GM12874 (cell line): Measurements from ENCODE around the gene TXNIP.

ENCODE experiments used
- TF ChIP-seq, protein P1 (sequence below): IDR thresholded peaks from 2 replicates; pipeline ENCODE4 v1.5.1; 2011; ENCODE audit warnings: low read depth, mild to moderate bottlenecking, control low read depth, low read length, moderate library complexity; ENCODE audit not compliant: insufficient read depth

Gene TXNIP

GRCh38 chr1:145985502-145986439 lies 10.6 kb downstream of the TXNIP start:
- TF ChIP-seq, protein P1, sequence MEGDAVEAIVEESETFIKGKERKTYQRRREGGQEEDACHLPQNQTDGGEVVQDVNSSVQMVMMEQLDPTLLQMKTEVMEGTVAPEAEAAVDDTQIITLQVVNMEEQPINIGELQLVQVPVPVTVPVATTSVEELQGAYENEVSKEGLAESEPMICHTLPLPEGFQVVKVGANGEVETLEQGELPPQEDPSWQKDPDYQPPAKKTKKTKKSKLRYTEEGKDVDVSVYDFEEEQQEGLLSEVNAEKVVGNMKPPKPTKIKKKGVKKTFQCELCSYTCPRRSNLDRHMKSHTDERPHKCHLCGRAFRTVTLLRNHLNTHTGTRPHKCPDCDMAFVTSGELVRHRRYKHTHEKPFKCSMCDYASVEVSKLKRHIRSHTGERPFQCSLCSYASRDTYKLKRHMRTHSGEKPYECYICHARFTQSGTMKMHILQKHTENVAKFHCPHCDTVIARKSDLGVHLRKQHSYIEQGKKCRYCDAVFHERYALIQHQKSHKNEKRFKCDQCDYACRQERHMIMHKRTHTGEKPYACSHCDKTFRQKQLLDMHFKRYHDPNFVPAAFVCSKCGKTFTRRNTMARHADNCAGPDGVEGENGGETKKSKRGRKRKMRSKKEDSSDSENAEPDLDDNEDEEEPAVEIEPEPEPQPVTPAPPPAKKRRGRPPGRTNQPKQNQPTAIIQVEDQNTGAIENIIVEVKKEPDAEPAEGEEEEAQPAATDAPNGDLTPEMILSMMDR = no peak

GRCh38 chr1:145985129-145985501 lies 11.3 kb downstream of the TXNIP start:
- TF ChIP-seq, protein P1 = no peak

DNA sequence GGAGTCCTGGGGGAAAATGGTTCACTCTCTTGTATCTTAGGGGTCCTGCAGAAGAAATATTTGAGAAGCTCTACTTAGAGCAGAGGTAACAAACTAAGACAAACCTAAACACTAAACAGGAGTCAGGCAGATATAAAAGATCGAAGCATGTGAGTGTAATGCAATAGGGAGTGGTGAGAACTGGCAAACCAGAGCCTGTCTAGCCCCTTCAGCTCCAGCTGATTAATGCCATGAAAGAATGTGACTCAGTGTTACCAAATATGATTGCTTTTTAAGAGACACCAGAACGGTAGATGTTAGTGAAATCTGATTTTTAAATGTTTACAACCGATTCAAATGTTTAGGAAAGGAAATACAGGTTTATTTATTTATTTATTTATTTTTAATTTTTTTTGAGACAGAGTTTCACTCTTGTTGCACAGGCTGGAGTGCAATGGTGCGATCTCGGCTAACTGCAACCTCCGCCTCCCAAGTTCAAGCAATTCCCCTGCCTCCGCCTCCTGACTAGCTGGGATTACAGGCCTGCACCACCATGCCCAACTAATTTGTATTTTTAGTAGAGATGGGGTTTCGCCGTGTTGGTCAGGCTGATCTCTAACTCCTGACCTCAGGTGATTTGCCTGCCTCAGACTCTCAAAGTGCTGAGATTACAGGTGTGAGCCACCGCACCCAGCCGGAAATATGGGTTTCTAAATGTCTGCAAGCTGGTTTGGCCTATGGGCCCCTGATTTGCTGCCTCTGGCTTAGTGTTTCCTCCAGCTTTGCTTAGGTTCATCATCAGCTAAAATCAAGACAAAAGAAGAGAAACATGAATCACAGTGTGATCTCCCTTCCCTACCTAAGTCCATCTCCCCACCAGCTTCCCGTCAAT lies 12.2 kb downstream of the TXNIP start:
- TF ChIP-seq, protein P1 = no peak

- TF ChIP-seq, protein P1 = no peak
These were observed 13.1 kb downstream of the TXNIP start for GRCh38 chr1:145983206-145983675.

GRCh38 chr1:145982010-145982723 lies 14.2 kb downstream of the TXNIP start:
- TF ChIP-seq, protein P1 = no peak

DNA sequence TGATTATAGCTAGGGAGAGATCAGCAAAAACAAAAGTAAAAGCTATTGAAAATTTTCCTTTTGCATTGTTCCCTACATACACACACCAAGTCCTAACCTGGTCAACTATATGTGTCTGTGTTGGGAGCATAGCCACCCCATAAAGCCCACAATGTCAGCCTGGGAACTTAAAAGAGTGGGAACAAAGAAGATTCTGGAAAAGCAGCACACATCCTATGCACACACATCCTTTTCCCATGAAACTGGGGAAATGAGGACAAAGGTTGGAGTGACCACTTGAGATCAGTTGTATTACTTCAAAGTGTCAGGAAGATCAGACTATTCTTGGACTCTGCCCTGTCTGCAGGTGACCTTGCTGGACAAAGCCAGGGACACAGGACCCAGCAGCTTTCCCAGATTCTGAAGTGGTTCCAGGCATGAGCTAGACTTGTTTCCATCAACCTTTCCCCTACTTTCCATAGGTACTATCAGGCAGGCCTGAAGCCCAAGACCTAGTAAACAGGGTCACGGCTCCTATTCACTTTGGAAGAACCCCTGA lies 15.9 kb downstream of the TXNIP start:
- TF ChIP-seq, protein P1 = no peak
